T follicular helper cell (primary cell): ENCODE measurements around the gene MTA1.

Experiments used
- DNase-seq: peaks from one replicate; pipeline ENCODE4 v3.0.0-alpha.2; 2020; ENCODE audit warnings: low read depth

The MTA1 gene

DNA sequence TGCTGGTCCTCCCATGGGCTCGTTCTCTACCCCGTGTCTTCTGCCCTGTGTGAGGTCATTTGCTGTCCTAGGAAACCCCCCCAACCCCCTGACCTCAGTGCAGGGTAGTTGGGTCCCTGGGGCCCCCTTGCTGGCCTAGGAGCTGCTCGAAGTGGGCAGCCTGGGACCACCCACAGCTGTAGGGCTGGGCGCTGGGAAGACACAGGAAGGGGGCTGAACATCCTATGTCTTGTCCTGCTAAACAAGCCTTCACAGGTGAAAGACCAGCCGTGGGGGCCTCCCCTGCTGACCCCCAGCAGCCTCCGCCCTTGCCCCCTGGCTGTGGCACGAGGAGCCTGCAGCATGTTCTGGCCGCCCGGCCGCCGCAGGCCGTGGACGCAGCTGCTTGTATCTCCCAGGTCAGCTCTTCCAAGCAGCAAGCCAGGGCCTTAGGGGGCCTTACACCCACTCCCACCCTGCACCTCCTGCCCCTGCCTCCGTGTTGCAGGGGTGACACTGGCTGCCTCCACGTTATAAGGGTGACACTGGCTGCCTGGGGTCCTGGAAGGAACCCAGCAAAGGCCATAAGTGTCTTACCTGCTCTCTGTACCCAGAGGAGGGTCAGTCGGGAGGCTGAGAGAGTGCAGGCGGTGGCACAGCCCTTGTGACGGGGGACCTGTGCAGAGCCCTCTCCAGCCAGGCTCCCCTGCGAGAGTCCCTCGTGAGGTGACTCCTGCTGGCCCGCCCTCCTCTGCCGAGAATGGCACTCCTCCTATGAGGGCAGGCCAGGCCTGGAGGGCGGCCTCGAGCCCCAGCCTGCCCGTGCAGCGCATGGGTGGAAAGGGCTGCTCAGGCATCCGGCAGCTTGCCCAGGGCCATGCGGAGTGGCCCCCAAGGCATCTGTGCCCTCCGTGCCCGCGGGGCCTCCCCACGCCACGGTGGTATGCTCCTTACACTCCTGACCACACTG is 32.8 kb upstream of the MTA1 start:
- no peak for DNase-seq

DNA sequence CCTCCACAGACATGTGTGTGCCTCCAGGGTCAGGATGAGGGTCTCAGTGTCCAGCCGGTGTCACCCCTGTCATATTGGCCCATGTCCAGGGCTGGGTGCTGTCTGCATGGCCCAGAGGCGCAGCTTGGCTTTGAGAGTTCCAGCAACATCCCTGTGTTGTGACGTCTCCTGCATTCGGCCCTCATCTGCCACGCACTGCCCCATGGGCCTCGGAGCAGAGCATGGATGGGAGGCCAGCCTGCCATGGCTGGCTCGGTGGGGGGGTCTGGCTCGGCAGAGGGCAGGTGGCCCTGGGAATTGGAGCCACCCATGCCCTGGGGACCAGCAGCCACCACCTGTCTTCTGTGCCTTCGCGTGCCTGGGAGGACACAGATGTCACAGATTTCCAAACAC is 32.1 kb upstream of the MTA1 start:
- DNase-seq, result no peak

DNA sequence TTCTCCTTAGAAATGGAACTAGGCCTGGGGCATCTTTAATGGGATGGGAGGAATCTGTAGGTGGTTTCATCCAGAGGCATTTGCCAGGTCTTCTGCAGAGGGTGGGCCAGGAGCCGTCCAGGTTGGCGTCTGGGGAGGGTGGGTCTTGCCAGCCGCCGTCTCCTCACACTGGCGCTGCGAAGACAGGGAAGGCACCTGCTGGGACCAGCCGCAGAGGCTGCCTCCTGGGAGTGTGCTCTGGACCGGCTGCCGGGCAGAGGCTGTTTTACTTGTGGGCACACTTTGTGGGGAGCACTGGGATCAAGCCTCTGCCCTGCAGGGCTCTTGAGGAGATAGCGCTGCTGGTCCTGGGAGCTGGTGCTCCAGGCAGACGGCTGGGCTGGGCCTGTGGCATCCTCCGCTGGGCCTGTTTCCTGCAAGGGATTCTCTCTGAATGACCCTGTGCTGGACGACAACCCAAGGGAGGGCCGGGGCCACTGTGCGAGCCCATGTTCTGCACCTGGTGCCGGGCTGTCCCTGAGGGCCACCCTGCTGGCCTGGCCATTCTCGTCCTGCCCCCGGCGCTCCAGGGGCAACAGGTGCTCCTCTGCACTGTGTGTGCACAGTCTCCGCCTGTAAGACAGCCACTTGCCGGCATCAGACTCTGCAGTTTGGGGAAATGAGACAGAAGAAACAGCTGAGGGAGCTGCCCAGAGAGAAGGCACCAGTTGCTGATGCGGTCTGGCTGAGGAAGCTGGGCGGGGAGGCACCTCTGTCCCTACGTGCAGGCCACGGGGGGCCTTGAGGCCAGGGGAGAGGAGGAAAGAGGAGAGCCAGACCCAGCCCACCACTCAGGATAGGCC is 31.3 kb upstream of the MTA1 start:
- no peak for DNase-seq

DNA sequence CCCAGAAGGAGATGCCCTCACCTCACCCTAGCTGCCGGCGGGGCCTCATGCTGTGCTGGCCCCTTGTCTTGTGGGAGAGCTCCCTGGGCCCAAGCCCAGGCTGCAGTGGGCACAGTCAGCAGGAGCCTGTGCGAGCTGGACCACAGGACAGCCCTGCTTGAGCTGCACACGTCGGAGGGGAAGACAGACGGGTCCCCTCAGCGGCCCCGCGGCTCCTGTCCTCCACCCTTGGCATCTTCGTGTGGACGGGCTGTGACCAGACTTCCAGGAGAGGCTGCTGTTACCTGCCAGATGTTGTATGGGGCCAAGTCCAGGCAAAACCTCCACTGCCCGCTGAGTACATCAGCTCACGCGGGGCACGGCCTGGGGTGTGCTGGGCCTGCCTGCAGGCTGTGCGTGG is 30.7 kb upstream of the MTA1 start:
- DNase-seq, result no peak

DNA sequence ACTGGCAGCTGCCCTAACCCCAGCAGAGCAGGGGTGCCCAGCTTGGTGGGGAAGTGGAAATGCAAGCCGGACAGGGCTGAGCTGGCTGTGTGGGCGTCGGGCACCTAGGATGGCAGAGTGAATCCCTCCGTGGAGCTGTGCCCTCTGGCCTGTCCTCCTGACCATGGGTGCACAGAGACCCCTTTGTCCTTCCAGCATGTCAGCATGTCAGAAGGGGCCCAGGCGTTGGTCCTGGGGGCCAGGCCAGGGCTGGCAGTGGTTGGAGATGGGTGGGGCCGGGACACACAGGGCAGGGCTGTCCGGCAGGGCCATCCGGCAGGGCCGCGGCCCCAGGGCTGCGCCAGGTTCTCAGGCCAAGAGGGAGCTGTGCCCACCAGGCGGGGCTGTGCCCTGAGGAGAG is 30.1 kb upstream of the MTA1 start:
- no peak for DNase-seq

DNA sequence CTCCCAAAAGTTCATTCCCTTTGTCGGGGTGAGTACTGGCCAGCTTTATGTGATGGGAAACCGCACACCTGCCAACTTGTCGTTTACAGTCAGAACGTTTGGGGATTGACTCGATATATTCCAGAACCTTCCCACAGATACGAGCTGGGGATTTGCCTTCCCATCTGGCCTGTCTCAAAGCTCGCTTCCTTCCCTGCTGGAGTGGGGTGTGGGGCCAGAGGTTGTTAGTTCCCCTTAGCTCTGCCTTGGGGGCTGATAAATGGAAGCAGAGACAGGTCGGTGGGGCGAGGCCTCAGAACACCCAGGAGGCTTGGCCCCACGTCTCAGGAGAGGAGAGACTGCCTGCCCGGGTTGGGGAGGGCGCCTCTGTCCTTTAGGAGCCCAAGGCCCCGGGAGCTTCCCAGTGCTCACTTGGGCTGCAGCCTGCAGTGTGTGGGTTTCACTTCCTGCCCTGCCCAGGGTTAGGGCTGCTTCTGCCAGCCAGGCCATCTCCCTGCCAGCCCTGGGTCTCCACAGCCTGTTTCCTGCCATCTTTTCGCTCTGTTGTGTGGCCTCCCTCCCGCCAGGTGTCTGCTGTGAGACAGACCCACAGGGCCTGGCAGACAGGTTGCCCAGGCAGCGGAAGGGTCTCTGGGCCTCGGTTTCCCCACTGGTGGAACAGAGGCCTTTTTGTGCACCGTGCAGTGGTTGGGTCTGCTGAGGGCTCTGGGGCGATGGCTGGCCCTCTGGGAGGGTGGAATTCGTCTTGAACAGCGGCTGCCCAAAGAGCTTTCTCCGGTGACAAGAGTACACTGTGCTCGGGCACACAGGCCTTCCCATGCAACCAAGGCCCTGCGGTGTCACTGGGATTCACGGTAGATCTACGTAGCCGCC is 29.4 kb upstream of the MTA1 start:
- DNase-seq, result no peak

DNA sequence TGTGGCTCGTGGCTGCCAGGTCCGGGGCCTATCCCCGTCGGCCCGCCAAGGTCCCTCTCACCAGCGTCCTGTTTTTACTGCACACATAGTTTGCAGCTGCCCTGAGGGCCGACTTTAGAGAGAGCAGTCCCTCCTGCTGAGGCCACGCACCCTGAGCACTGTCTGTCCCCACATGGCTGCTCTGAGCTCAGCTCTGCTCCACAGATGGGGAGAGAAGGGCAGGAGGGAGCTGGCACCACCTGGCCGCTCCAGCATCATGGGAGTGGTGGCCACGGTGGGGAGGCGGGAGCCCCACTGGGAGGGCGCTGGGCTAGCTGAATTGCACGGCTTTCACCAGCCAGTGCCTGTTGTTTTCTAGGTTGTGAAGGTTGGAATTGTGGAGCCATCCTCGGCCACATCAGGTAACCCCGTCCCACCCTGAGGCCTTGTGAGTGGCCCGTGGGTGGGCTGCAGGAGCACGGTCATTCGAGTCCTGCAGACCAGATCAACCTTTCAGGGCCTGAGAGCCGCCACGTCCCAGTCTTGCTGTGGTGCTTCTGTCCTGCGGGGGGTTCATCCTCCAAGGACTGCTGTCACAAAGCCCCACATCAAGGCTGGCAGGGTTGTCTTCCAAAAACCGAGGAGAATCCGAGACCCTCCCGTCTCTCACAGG is 28.7 kb upstream of the MTA1 start:
- DNase-seq, result no peak

DNA sequence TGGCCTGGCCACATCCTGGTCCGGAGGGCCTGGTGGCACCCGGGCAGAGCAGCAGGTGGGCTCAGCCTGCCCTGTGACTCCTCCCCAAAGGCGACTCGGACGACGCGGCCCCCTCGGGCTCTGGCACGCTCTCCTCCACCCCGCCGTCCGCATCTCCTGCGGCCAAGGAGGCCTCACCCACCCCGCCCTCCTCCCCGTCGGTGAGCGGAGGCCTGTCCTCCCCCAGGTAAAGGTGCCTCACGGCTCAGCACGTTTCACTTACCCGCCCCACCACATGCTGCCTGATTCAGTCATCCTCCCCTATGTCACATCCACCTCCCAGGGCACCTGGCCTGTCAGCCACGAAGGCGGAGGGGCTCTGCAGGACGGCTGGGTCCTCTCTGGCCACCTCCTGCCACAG is 28.1 kb upstream of the MTA1 start:
- DNase-seq, result no peak

DNA sequence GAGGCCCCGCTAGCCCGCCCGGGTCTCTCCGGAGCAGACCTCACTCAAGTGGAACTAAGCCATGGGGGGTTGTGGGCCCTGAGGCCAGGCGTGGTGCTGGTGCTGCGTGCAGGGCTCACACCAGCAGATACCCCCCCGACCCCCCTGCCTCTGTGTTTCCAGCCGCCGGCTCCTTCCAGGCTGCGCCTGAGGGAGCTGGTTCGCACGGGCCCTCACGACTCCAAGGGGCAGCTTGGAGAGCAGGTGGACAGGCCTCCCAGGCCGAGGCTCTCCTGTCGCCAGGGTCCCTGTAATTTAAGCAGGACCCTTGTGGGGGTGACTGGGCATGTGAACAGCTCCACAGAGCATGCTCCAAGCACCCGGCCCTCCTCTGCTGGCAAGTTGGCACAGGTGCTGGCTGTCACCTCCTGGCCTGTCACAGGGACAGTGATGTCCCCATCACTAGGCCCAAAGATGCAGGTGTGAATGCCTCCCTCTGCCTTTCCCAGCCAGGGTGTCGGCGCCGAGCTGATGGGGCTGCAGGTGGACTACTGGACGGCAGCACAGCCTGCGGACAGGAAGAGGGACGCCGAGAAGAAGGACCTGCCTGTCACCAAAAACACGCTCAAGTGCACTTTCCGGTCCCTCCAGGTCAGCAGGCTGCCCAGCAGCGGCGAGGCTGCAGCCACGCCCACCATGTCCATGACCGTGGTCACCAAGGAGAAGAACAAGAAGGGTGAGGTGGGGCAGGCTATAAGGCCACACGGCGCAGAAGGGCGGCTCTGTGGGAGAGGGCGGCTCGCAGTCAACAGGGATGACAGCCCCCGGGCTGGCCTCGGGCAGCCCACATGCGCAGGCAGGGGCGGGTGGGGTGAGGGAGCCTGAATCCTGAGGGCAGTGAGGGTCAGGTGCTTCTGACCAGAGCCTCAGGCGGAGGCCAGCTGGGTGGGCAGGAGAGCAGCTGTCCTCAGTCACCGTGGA is 27.2 kb upstream of the MTA1 start:
- no peak for DNase-seq

DNA sequence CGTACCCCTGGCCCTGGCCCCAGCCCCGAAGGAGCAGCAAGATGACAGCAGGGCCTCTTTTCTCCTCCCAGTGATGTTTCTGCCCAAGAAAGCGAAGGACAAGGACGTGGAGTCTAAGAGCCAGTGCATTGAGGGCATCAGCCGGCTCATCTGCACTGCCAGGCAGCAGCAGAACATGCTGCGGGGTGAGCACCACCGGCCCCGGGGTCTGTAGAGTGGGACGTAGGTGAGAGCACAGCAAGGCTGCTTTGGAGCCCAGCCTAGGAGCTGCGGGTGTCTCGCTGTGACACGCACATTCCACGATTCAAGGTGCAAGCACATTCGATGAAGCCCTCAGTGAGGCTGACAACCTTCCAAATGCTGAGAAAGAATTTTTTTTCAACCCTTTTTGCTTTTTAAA is 26.5 kb upstream of the MTA1 start:
- DNase-seq, result no peak

DNA sequence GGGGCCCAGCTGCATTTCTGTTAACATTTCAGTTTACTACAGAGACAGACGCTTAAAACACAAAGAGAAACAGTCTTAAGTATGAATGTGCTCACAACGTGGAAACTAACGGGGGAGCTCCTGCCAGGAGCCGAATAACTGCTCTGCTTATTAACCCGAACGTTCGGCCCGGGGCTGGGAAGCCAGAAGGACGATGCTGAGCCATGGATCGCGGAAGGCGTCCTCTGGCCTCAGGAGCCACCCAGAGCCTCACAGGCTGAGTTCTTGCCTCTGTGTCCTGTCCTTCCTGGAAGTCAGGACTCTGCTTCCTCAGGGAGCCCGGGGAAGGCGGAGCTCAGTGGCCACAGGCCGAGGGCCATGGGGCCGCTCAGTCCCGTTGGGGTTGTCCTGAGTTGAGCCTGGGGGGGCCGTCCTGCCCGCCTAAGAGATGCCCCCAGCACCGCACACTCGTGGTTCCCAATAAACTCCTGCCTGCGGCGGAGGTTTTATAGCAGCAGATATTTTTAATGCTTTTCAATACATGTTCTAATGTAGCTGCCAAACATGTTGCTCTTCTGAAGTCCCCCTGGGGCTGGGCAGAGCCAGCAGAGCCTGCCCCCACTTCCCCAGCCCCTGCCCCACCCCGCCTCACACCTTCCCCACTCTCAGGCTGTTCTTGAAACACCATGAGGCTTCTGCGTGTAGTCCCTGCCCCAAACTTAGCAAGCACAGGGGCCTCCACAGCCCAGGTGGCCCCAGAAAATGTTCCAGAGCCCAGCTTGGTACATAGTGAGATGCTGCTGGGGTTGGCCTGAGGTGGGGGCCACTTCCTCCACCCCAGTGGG is 24.7 kb upstream of the MTA1 start:
- DNase-seq, result no peak

DNA sequence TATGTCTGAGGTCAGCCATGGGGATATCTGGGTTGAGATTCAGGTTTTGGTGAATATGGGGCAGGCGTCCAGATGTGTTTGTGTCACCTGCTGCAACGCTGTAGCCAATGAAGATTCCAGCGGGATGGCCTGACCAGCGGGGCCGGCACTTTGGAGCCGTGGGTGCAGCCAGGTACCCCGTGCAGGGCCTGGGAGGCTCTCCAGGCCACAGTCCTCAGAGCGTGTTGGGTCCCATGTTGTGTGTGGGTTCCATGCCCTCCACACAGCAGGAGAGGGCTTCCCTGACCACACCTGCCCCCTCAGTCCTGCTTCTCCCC is 24.1 kb upstream of the MTA1 start:
- no peak for DNase-seq

DNA sequence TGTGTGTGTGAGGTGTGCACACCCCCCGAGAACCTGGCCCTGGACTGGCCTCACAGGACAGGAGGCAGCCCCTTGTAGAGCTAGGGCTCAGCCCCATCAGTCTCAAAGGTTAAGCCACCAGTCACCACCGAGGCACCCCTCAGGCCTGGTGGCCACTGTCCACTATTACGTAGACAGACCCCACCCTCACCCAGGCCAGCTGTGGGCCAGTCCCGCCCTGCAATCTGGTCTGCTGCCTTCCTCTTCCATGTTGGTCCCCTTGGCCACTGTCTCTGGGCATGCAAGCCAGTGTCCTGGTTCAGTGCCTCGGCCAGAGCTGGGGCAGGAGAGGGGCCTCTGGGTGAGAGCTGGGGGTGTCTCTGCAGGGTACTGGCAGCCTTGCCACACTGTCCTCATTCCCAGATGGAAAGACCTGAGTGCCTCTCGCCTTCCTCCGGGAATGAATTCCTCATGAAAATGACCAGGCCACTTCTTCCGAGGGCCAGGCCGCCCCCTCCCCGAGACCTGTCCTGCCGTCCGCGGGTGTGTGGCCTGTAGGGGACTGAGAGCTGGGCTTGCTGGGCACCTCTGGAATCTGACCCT is 22.2 kb upstream of the MTA1 start:
- DNase-seq, result no peak

DNA sequence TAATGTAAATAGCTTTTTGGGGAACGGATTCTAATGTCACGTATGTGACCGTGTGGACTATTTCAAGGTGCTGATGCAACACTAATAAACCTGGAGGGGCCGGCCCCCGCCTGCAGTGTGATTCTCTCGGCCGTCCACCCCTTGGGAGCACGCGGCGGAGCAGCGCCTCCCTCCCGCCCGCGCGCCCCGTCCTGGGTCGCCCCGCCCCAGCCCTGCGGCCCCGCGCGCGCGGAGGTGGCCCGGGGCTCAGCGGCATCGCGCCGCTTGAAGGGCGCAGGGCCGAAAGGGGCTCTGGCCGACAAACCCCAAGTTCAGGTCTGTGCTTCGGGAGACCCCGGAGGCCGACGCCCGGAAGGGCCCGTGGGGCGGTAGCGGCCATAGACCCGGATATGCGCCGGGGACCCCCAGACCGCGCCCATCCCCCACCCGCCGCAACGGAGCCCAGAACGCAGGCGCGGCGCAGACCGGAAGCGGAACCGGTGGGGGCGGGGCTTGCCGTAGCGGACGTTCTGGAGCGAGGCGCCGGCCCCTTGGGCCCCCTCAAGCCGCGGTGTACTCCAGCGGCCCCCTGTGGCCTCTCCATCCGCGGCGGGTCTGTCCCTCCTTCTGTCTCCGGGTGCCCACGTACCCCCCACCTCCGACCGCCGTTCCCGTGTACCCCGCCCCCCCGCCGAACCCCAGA is 21.4 kb upstream of the MTA1 start, which contains the start of gene TEX22:
Gene TEX22 (plus strand): TSS at position 495 of the 682 bp plus-strand sequence. CDS start 803 bp downstream, outside the sequence.
- peak; percentile 76 for DNase-seq

DNA sequence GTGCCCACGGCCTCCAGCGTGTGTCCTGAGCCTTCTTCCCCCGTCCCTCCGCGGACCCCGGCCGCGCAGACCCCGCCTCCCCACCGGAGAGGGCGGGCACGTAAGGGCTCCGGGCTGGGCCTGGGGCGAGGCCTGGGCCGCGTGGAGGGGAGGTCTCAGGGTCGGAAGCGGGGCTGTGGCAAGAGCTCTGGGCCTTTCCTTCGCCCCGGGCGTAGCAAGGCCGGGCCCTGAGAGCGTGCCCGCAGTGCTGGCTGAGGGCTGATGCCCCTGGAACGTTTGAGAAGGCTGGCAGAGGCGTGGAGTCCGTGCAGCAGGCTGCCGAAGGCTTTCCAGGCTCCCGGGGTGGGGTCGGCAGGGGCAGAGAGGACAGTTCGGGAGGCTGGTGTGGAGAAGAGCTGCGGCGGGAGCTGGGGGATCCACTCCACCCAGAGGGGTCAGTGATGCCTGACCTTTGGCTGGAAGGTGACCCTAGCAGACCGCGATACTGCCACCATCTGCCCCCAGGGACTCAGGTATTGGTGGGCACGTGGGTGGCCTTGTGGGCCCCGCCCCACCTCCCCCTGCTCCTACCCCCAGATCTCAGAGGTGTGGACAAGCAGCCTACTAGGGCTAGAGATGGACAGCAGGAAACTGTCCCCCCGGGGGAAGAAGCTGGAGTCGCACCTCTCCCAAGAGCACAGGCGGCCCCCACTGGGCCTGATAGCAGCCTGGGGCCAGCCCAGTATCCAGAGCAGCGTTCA is 20.7 kb upstream of the MTA1 start:
- DNase-seq, result no peak

DNA sequence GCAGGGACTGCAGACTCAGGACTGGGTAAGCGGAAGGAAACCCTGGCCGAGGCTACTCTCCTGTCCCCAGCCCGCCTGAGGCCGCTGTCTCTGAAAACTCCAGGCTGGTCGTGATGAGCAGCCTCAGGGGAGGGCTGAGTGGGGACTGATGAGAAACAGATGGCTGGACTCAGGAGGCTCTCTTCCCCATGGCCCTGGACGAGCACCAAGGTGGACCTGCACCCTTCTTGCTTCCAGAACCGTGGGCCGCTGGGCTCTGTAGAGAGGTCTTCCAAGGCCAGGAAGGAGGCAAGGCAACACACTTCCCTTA is 20.2 kb upstream of the MTA1 start:
- no peak for DNase-seq

DNA sequence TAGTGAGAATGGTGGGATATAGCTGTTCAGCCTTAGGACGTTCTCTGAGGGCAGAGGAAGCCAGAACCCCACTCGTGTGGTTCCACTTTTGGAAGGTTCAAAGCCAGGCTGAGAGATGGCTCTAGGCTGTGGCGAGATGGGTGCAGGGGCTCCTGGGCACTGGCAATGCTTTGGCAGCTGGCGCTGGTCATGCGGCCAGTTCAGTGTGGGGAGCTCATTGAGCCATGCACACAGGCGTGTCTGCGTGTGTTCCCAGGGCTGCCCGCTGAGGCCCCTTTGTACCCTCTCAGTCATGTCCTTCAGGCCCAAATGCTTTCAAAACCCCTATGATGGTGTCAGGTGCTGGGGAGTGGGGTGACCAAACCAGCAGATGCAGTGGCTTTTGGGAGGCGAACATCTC is 19.6 kb upstream of the MTA1 start:
- DNase-seq, result no peak

DNA sequence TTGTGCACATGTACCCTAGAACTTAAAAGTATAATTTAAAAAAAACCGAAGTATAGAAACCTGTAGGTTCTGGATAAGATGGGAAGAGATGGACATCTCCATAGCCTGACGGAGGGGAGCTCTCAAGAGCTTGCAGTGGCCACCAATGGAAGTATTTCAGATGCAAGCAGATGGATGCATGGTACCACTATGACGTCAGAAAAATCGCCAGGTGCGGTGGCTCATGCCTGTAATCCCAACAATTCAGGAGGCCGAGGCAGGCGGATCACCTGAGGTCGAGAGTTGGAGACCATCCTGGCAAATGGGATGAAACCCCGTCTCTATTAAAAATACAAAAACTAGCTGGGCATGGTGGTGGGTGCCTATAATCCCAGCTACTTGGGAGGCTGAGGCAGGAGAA is 17.9 kb upstream of the MTA1 start:
- DNase-seq, result no peak
